Common myeloid progenitor, CD34-positive (primary cell): Measurements from ENCODE around the gene BLOC1S3.
"Not testable (repeated sequence)": the region's sequence is repeated elsewhere in the genome, so short reads cannot be mapped to it uniquely, and the experiment has no call there.

ENCODE experiments used
- CTCF ChIA-PET: fragments of 350-600 bp; sonication (Branson Sonifier 250); formaldehyde crosslinking; loops from one replicate; lab custom pipeline; 2021; ENCODE audit warnings: antibody characterized with exemption; lab: Charles Lee
- POLR2A ChIA-PET: fragments of 350-600 bp; sonication (Branson Sonifier 250); formaldehyde crosslinking; loops from one replicate; lab custom pipeline; 2021; ENCODE audit warnings: antibody characterized with exemption; lab: Charles Lee
- DNase-seq, 3 donors: peaks; one replicate each; pipeline versions ENCODE4 v3.0.0 to v3.0.0-alpha.2; 2013
- H3K27ac ChIP-seq, 2 experiments: 1 replicate in 1 of 2; 2 replicates in 1 of 2; pipeline ENCODE4 v1.7.0; 2013; ENCODE audit warnings: inconsistent platforms in 2 of 2, low read length in 2 of 2, mild to moderate bottlenecking in 2 of 2, low read depth in 1 of 2, moderate library complexity in 1 of 2; ENCODE audit not compliant: severe bottlenecking in 2 of 2, insufficient read depth in 1 of 2, poor library complexity in 1 of 2
- H3K27me3 ChIP-seq, 5 experiments: replicated peaks in 2 of 5; 1 replicate in 3 of 5; 2 replicates in 2 of 5; pipeline versions ENCODE4 v1.6.1 to v1.7.0; 2013; ENCODE audit warnings: low read length in 4 of 5, mild to moderate bottlenecking in 2 of 5, moderate library complexity in 2 of 5, inconsistent platforms in 1 of 5; ENCODE audit not compliant: insufficient read depth in 5 of 5, control insufficient read depth in 4 of 5
- H3K36me3 ChIP-seq, 4 experiments: 1 replicate in 2 of 4; 2 replicates in 2 of 4; pipeline versions ENCODE4 v1.6.1 to v1.7.0; 2013; ENCODE audit warnings: low read length in 3 of 4, control low read depth in 1 of 4, mild to moderate bottlenecking in 1 of 4; ENCODE audit not compliant: control insufficient read depth in 4 of 4, insufficient read depth in 4 of 4
- H3K4me1 ChIP-seq, 4 experiments: 1 replicate in 3 of 4; 2 replicates in 1 of 4; pipeline versions ENCODE4 v1.6.1 to v1.7.1; 2013; ENCODE audit warnings: low read length in 3 of 4, mild to moderate bottlenecking in 3 of 4, control low read depth in 1 of 4, inconsistent platforms in 1 of 4, moderate library complexity in 1 of 4; ENCODE audit not compliant: control insufficient read depth in 4 of 4, insufficient read depth in 4 of 4; ENCODE audit errors: control extremely low read depth in 1 of 4
- H3K4me3 ChIP-seq, 7 experiments: 1 replicate in 4 of 7; 2 replicates in 3 of 7; pipeline versions ENCODE4 v1.5.1 to v1.7.0; 2013; ENCODE audit warnings: mild to moderate bottlenecking in 7 of 7, low read length in 6 of 7, moderate library complexity in 6 of 7, inconsistent platforms in 2 of 7, low read depth in 2 of 7, control low read depth in 1 of 7; ENCODE audit not compliant: insufficient read depth in 4 of 7, control insufficient read depth in 1 of 7; ENCODE audit errors: extremely low read depth in 1 of 7
- H3K9me3 ChIP-seq, 5 experiments: 1 replicate in 4 of 5; 2 replicates in 1 of 5; pipeline versions ENCODE4 v1.6.1 to v1.7.1; 2013; ENCODE audit warnings: low read length in 4 of 5, mild to moderate bottlenecking in 2 of 5, inconsistent platforms in 1 of 5, low read depth in 1 of 5, moderate library complexity in 1 of 5; ENCODE audit not compliant: control insufficient read depth in 4 of 5, insufficient read depth in 2 of 5; ENCODE audit errors: control extremely low read depth in 1 of 5
- WGBS: methylation state at CpG from one replicate; pipeline ENCODE4 v1.1.5; 2013; ENCODE audit not compliant: insufficient coverage; 5-methylcytosine and 5-hydroxymethylcytosine counted together

Gene BLOC1S3

DNA sequence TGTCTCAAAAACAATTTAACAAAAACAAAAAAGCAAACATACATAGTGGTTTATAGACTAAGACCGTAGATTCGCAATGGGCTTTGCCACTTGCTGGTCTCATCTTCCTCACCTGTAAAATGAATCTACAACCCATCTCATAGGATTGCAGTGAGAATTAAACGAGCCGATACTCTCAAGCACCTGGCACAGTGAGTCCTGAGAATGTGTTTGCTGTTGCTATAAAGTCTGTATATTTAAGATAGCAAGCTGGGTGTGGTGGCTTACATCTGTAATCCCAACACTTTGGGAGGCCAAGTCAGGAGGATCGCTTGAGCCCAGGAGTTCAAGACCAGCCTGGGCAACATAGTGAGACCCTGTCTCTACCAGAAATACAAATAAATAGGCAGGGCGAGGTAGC lies 44.1 kb downstream of the BLOC1S3 start:
- peaks cover 0 to 13% (median 5%) of the 10 kb centered on the region in 5 experiments for H3K27me3 ChIP-seq
- no peaks in the 10 kb centered on the region for H3K9me3 ChIP-seq
- no peak overlapping the region for H3K4me3 ChIP-seq
- POLR2A ChIA-PET, result interaction anchor here (0.7 kb wide), 1 partner anchor 328 kb away, joined by 3 read pairs; no protein-coding TSS in a partner anchor
- DNase-seq, result no peak
- H3K4me1 ChIP-seq, result no peaks in the 10 kb centered on the region
- CTCF ChIA-PET, result no interaction called here
- 100% methylated on average over 2 of the region's 6 CpGs for WGBS
- H3K27ac ChIP-seq, result no peak overlapping the region
- H3K36me3 ChIP-seq, result no peaks in the 10 kb centered on the region

DNA sequence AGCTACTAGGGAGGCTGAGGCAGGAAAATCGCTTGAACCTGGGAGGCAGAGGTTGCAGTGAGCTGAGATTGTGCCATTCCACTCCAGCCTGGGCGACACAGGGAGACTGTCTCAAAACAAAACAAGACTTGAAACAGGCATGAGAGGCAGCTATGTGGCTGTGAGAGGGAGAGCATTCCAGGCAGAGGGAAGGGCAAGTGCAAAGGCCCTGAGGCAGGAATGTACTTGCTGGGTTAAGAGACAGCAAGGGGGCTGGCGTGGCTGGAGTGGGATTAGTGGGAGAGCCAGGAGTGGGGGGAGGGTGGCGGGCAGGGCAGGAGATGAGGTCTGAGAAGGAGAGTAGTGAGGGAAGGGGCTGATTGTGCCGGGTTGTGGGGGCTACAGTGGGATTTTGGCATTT lies 45.3 kb downstream of the BLOC1S3 start:
- Histone ChIP-seq H3K9me3 (no peaks in the 10 kb centered on the region), H3K36me3 (no peaks in the 10 kb centered on the region), H3K4me1 (no peaks in the 10 kb centered on the region), H3K4me3 (no peak overlapping the region), H3K27me3 (peaks cover 0 to 3% (median 0%) of the 10 kb centered on the region in 5 experiments), H3K27ac (no peak overlapping the region)
- ChIA-PET POLR2A (no interaction called here), CTCF (interaction anchor here (0.6 to 1.1 kb wide), 2 partner anchors 20 to 1673 kb away, joined by 3 read pairs; no protein-coding TSS in a partner anchor)
- no peak for DNase-seq
- 96% methylated on average over 4 of the region's 5 CpGs for WGBS

DNA sequence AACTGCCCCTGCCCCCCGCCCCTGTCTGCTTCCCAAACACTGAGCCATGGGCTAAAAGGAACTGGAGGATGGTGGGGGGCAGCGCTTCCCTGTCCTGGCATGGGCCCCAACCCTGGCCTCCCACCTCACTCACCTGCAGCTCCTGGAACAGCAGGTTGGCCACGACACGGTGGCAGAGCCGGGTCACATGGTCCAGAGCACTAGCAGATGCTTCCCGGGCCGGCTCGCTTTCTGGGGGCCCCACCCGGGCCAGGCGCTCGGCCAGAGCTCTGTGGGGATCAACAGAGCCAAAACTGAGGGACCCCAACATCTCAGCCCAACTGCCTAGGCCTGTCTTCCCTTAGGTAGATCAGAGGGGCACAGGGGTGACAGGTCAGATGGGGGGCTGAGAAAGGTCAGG lies 46.1 kb downstream of the BLOC1S3 start:
- POLR2A ChIA-PET, result no interaction called here
- WGBS, result 85% methylated on average over 9 of the region's 11 CpGs
- no peaks in the 10 kb centered on the region for H3K9me3 ChIP-seq
- no peak for DNase-seq
- H3K36me3 ChIP-seq, result no peaks in the 10 kb centered on the region
- no peaks in the 10 kb centered on the region for H3K4me1 ChIP-seq
- no peaks in the 10 kb centered on the region for H3K27me3 ChIP-seq
- H3K27ac ChIP-seq, result no peak overlapping the region
- H3K4me3 ChIP-seq, result no peak overlapping the region
- CTCF ChIA-PET, result interaction anchor here (1.1 kb wide), 1 partner anchor 20 kb away, joined by 3 read pairs; no protein-coding TSS in a partner anchor

DNA sequence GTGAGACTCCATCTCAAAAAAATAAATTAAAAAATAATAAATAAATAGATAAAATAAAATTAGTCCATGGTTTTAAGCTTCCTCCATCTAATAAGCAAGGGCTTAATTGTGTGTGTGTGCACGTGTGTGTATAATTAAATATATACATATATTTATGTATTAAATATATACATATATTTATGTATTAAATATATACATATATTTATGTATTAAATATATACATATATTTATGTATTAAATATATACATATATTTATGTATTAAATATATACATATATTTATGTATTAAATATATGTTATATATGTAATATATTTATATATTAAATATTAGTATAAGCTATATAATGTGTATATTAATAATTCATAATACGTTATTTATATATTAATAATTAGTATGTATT lies 50.5 kb downstream of the BLOC1S3 start:
- H3K36me3 ChIP-seq, H3K27ac ChIP-seq, H3K4me1 ChIP-seq, DNase-seq, H3K27me3 ChIP-seq, POLR2A ChIA-PET, H3K4me3 ChIP-seq, H3K9me3 ChIP-seq: not testable (repeated sequence)
- CTCF ChIA-PET, result interaction anchor here (1.4 to 1.7 kb wide), 2 partner anchors 10 to 46 kb away, joined by 3 to 4 read pairs; no protein-coding TSS in a partner anchor
- WGBS, result no CpG with 5 or more reads among the region's 2 CpGs
